GM12892 (cell line): ENCODE data around the gene CAMP. TPM values are rescaled to one million over a fixed set of nuclear protein-coding genes. Genes with fewer than 3 reads are reported as not detected.

ENCODE experiments used
- DNase-seq: peaks from one replicate; pipeline ENCODE4 v3.0.0; 2011; ENCODE audit not compliant: insufficient read length
- FAIRE-seq: peaks from 2 replicates; lab custom pipeline; 2011; peaks lifted over from hg19 to GRCh38; lab: Jason Lieb, UNC
- POLR2A ChIP-seq: IDR thresholded peaks from 2 replicates; pipeline ENCODE4 v1.6.1; 2011; ENCODE audit warnings: low read depth, low read length, control low read depth
- POLR2AphosphoS5 ChIP-seq: IDR thresholded peaks from 2 replicates; pipeline ENCODE4 v1.6.1; 2011; ENCODE audit warnings: low read depth, low read length, control low read depth
- TAF1 ChIP-seq: IDR thresholded peaks from 2 replicates; pipeline ENCODE4 v1.6.1; 2011; ENCODE audit warnings: low read depth, mild to moderate bottlenecking, control low read depth, low read length, borderline replicate concordance
- polyA plus RNA-seq: library from polyadenylated mRNA; unstranded; fragments of >200 nt; gene quantifications from one replicate; pipeline ENCODE4 v1.2.1, GENCODE V29; 2012; ENCODE audit warnings: missing spikeins, inconsistent platforms; ENCODE audit not compliant: missing spikeins

Gene CAMP, protein sequence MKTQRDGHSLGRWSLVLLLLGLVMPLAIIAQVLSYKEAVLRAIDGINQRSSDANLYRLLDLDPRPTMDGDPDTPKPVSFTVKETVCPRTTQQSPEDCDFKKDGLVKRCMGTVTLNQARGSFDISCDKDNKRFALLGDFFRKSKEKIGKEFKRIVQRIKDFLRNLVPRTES
- 5.7 TPM for polyA plus RNA-seq

DNA sequence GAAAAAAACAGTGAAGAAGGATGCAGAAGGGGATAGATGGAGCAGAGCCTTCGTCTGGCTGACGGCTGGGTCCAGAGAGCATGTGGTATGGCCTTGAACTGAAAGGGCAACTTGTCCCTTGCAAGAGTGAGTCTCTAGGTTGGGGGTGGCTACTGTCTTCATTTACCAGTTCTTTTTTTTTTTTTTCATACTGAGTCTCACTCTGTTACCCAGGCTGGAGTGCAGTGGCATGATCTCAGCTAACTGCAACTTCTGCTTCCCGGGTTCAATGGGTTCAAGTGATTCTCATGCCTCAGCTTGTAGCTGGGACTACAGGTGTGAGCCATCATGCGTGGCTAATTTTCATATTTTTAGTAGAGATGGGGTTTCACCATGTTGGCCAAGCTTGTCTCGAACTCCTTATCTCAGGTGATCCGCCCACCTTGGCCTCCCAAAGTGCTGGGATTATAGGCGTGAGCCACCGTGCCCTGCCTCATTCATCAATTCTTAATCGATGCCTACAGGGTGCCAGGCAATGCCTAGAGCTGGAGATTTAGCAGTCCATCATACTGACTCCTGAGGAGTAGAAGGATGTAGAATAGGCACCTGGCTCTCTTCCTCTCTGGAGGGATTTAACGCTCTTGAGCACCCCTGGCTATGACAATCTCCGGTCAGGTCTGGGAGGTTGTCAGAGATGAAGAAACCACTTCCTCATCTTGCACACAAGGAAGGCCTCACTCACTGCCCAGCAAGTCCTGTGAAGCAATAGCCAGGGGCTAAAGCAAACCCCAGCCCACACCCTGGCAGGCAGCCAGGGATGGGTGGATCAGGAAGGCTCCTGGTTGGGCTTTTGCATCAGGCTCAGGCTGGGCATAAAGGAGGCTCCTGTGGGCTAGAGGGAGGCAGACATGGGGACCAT, at the start of gene CAMP:
Gene CAMP, plus strand, starts transcription at position 880 of the 898 bp plus-strand sequence. Its CDS starts 17 bp downstream, at position 897.
- TF ChIP-seq POLR2AphosphoS5 (no peak), POLR2A (no peak), TAF1 (no peak)
- peak; percentile 90 for FAIRE-seq
- DNase-seq, result peak; percentile 71

DNA sequence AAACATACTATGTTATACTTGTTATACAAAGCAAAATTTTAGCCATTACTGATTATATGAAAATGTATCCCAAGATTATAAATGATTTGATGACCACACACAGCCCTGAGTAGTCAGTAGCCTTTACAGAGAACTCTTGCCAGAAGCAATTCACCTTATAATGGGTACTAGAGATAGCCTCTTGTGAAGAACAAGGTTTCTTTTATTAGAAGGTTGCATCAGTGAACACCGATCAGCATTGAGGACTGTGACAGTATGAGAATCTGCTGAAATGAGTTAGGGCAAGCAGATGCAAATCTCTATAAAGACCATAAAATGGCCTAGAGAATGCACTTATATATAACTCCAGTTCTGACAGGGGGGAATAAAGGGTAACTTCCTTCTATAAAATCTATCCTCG, 45.2 kb upstream of the CAMP start:
- DNase-seq (no peak), FAIRE-seq (no peak)
- TF ChIP-seq POLR2A (no peak), POLR2AphosphoS5 (no peak)

DNA sequence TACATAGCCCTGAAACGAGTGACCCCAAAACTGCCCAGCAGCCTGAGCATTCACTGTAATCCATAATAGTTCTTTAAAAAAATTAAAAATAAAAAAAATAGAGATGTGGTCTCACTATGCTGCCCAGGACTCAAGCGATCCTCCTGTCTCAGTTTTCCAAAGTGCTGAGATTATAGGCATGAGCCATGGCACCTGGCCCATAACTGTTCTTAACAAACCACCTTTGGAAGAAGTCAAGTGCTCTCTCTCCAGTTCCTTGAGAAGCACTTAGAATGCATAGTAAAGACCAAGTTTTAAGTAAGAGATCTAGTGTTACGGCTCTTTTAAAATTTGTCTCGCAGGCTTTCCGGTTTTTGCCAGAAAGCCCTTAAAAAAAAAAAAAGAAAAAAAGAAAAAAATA, 43.3 kb upstream of the CAMP start:
- no peak for TF ChIP-seq POLR2AphosphoS5
- TF ChIP-seq POLR2A, result no peak
- TF ChIP-seq TAF1, result no peak
- no peak for FAIRE-seq

DNA sequence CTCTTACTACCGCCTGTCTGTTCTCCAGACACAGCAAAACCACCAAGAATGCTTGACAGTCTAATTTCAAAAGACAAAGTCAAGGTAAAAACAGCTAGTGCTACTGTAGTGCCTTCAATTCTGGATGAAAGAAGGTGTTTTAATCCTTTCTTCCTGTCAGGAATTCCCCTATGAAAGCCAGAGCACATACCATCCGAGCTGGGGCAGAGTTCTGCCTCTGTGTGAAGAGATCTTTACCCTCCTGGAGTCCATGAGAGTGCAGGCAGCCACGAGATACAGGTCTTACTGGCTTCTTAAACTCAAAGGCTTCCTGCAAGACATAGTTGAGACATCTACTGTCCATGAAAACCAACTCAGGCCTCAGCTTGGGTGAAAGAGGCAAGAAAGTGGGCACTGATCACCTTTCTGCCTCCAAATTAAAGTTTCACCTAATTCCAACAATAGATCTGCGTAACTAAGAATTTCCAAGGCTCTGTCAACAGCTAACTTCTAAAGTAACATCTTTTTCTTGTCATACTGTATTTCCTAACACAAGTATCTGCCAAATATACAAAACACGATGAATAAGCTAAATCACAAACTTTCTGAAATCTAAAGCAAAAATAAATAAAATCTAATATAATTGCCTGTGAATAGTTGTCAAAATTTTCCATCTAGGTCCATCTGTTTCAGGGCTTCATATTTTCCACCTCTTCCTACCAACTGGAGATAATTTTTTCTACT, 42.6 kb upstream of the CAMP start:
- DNase-seq (no peak), FAIRE-seq (no peak)
- TF ChIP-seq TAF1, result no peak
- TF ChIP-seq POLR2AphosphoS5, result no peak
- TF ChIP-seq POLR2A, result no peak

More for the DNA sequence above, 43.3 kb upstream of the CAMP start:
- DNase-seq, result no peak

DNA sequence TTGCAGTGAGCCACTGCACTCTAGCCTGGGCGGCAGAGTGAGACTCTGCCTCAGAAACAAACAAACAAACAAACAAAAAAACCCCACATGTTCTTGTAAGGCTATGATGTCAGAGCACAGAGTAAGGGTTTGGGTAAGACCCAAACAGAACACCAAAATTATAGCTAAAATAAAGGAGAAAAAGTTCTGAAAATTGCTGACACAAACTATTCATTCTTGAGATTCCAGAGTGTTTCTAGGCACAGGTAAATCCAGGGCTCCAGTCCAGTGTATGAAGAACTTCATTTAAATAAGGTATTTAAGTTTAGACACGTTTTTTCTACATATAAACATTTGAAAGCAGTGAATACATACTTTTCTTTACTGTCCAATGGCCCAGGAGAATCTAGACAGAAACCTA, 39.0 kb upstream of the CAMP start:
- no peak for FAIRE-seq
- TF ChIP-seq TAF1 (no peak), POLR2A (no peak), POLR2AphosphoS5 (no peak)
- no peak for DNase-seq

DNA sequence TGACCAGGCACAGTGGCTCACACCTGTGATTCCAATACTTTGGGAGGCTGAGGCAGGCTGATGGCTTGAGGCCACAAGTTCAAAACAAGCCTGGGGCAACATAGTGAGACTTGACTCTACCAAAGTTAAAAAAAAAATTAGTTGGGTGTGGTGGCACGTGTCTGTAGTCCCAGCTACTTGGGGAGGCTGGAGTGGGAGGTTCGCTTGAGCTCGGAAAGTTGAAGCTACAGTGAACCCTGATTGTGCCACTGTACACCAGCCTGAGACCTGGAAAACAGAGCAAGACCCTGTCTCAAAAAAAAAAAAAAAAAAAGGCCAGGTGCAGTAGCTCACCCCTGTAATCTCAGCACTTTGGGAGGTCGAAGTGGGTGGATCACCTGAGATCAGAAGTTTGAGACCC, 38.2 kb upstream of the CAMP start:
- no peak for DNase-seq
- FAIRE-seq, result no peak
- TF ChIP-seq TAF1 (no peak), POLR2AphosphoS5 (no peak), POLR2A (no peak)

DNA sequence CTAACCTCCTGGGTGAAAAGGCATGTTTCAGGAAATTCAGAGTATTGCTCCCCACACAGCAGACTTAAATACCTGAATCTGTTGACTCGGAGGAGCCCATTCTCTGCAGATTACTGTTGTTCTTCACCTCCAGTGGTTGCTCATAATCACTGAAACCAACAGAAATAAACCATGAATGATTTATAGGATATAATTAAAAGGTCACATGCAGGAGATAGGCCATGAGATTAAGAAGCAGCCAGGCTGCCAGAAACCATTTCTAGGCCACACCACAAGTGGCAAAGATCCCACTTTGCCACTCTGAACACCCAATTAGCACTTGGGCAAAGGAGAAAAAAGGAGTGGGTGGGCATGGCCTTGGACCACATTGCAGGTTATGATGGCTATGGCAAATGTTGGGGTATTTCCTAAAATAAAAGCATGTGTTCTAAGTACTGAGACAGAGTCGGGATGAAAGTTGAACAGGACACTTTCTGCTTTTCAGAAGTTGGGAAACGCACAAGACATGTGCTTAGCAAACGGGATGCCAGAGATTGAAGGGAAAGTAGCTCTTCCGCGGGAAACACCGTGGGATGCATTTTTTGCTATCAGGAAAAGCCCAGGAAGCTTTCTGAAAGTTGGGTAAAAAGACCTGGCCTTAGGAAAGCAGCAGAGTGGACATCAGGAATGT, 36.5 kb upstream of the CAMP start:
- no peak for TF ChIP-seq POLR2AphosphoS5
- no peak for TF ChIP-seq POLR2A
- no peak for TF ChIP-seq TAF1
- no peak for DNase-seq
- no peak for FAIRE-seq

DNA sequence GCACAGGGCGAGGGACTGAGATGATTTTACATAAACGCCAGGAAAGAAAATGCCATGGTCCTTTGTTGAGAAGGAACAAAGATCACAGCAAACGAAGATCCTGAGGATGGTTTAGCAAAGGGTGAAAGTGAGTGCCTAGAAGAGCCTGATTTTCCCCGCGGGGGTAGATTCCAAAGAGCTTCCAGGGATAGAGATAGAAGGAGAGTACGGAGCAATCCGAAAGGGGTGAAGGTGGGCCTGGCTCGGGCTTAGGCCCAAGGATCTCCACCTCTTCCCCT, 36.1 kb upstream of the CAMP start:
- DNase-seq, result no peak
- FAIRE-seq, result no peak
- TF ChIP-seq TAF1 (no peak), POLR2A (no peak), POLR2AphosphoS5 (no peak)

DNA sequence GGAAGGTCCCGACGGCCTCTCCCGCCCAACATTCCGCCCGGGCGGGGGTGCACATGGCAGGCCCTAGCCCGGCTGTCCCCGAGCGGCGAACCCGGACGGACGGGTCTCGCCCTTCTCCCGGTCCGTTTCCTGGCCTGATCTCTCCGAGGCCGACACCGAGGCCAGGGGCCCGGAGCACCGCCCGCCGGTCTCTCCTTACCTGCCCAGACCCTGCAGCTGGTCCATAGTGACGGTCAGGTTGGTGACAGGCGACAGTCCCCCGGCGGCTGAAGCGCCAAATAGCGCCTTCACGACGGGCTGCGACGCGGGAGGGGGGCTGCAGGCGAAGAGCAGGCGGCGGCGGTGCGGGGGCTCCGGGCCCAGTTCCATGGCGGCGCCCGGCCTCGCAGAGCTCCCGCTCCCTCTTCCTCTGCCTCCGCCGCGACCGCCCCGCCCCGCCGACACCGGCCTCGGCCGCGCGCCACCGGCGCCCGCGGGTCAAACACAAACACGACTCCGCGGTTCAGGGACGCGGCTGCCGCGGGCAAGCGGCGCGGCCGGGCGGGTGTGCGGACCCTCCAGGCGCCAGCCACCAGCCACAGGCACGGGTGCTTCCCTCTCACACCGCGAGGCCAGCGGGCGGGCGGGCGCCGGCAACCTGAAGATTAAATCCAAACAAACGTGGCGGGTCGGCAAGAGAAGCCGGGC, 35.6 kb upstream of the CAMP start:
- TF ChIP-seq TAF1 (no peak), POLR2A (no peak), POLR2AphosphoS5 (no peak)
- DNase-seq (no peak), FAIRE-seq (peak; percentile 21)

DNA sequence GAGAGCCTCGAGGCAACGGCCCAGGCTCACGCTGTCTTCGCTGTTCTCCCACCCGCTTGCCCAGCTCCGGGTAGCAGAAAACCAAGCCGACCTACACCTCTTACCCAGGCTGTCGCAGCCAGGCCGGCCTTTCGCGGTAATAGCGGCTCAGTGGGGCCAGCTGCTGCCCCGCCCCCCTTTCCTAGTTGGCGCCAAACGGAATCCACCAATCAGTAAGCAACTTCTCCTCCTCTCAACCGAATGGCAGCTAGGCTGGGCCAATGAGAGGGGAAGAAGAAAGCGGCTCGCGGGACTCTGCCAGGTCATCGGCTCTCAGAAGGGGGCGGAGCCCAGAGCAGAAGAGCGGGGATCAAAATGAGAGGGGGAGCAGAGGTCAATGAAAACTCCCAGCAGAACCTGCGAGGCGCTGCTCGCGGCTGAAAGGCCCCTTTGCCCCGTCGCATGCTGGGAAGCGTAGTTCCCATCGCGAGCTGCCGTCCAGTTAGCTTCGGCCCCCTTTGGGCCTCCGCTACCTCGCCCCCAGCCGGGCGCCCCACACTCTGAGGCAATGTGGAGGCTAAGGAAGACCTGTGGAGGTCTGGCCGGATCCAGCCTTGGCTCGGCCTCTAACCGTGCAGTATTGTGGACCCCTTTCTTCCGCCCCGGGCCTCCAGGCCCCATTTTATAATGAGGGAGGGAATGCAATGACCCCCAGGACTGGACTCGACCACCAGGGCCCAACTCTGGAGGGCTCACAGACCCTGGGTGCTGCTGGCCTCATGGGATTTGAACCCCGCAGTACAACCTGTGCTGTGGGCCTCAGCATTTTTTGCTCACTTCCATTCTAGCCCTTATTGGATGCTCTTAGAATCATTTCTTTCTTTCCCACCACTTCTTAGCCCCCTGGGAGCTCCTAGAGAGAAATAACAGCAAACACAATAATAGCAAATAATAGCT, 34.8 kb upstream of the CAMP start, which contains the start of gene CDC25A:
Gene CDC25A, minus strand, starts transcription at position 152 of the 936 bp plus-strand sequence. CDS start 470 bp downstream, outside the sequence.
- TF ChIP-seq POLR2AphosphoS5 (peak; percentile 78), TAF1 (peak; percentile 41), POLR2A (peak; percentile 78)
- FAIRE-seq (peak; percentile 96), DNase-seq (peak; percentile 93)
